DOHH2 (cell line): Measurements from ENCODE around the gene PINLYP.

ENCODE experiments used
- EZH2phosphoT487 ChIP-seq: fragments of 200-600 bp; sonication (generic); IDR thresholded peaks from 2 replicates; pipeline ENCODE4 v1.6.1; 2017; ENCODE audit warnings: borderline replicate concordance, mild to moderate bottlenecking, antibody characterized with exemption, low read length, moderate library complexity, mixed read lengths
- TF ChIP-seq, protein P1 (sequence below): fragments of 200-600 bp; sonication (generic); IDR thresholded peaks from one replicate; pipeline ENCODE4 v1.5.1; 2014; ENCODE audit warnings: antibody characterized with exemption, mild to moderate bottlenecking, low read depth, low read length; ENCODE audit not compliant: poor library complexity, severe bottlenecking

- TF ChIP-seq, protein P1, sequence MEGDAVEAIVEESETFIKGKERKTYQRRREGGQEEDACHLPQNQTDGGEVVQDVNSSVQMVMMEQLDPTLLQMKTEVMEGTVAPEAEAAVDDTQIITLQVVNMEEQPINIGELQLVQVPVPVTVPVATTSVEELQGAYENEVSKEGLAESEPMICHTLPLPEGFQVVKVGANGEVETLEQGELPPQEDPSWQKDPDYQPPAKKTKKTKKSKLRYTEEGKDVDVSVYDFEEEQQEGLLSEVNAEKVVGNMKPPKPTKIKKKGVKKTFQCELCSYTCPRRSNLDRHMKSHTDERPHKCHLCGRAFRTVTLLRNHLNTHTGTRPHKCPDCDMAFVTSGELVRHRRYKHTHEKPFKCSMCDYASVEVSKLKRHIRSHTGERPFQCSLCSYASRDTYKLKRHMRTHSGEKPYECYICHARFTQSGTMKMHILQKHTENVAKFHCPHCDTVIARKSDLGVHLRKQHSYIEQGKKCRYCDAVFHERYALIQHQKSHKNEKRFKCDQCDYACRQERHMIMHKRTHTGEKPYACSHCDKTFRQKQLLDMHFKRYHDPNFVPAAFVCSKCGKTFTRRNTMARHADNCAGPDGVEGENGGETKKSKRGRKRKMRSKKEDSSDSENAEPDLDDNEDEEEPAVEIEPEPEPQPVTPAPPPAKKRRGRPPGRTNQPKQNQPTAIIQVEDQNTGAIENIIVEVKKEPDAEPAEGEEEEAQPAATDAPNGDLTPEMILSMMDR = no peak
- TF ChIP-seq EZH2phosphoT487 = no peak
Observed at GRCh38 chr19:43616306-43616705, 40.7 kb downstream of the PINLYP start.
